GM18505 (cell line): ENCODE results near the gene ECI1.

ENCODE experiments used
- ATAC-seq: cut with Tn5 transposase; IDR thresholded peaks from one replicate; pipeline ENCODE4 v1.9.1; 2021; ENCODE audit not compliant: unreplicated experiment
- POLR2A ChIP-seq: IDR thresholded peaks from 4 replicates; pipeline ENCODE4 v1.6.1; 2011; ENCODE audit warnings: borderline replicate concordance; ENCODE audit not compliant: insufficient read depth, insufficient read length; ENCODE audit errors: extremely low read depth

The ECI1 gene

GRCh38 chr16:2190002-2190658 is 61.3 kb downstream of the ECI1 start:
- TF ChIP-seq POLR2A: no peak
- no peak for ATAC-seq
